Measurements from ENCODE around the gene LRMDA.

The LRMDA gene

DNA sequence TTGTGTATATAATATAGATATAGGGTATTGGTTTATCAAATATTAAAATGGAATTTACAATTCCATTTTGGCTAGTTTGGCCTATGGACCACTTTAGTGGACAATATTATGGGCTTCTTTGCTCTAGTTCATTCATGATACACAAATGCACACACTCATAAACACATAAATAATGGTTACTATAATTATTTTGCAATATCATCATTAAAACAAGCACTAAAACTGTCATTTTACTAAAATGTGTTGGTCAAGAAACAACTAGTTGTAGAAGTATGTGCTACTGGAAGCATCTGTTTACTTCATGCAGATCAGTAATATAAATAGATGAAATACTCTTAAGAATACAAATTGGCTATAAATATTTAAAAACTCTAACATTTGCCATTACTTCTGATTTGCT is 1131.9 kb downstream of the LRMDA start:
- TF ChIP-seq, protein P1, sequence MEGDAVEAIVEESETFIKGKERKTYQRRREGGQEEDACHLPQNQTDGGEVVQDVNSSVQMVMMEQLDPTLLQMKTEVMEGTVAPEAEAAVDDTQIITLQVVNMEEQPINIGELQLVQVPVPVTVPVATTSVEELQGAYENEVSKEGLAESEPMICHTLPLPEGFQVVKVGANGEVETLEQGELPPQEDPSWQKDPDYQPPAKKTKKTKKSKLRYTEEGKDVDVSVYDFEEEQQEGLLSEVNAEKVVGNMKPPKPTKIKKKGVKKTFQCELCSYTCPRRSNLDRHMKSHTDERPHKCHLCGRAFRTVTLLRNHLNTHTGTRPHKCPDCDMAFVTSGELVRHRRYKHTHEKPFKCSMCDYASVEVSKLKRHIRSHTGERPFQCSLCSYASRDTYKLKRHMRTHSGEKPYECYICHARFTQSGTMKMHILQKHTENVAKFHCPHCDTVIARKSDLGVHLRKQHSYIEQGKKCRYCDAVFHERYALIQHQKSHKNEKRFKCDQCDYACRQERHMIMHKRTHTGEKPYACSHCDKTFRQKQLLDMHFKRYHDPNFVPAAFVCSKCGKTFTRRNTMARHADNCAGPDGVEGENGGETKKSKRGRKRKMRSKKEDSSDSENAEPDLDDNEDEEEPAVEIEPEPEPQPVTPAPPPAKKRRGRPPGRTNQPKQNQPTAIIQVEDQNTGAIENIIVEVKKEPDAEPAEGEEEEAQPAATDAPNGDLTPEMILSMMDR (IDR thresholded peaks at IDR 0.05), result no peak

DNA sequence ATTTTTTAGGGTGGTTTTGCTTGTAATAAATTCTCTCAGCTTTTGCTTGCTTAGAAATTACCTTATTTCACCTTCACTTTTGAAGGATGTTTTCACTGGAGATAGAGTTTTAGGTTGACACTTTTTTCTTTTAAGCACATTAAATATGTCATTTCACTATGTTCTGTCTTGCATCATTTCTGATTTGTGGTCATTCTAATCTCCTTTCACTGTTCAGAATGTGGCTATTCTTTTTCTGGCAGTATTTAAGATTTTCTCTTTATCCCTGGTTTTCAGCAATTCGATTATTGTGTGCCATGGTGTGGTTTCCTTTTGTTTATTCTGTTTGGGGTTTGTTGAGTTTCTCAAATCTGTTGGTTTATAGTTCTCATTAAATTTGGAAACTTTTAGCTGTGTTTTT is 1140.6 kb downstream of the LRMDA start:
- TF ChIP-seq, protein P1 (IDR thresholded peaks at IDR 0.05), result no peak

DNA sequence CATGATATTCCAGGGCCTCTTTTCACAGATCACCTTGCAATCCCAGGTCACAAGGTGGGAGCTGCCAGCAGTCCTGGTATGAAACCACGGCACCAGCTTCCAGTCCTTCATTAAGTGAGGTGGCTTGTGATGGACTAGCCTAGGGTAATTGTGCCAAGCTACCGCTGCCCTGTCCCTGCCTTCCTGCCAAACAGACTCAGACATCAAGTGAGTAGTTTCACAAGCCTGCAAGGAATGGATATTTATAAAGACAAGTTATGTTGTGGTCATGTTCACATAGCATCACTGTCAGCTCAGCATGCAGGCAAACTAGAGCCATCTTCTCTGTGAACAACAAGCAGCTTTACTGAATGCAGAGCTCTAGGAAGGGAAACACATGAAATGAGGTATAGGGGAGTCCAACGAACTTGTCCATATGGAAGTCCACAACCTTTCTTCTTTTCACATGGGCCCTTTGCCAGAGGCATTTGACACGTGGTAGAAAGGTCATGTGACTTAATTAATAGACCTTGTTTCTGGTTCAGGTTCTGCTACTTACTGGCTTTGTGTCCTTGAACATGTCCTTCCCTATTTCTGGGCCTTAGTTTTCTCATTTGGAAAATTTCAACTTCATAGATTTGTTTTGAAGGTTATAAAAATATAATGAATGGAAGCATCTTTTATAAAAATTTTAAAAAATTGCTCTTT is 1145.0 kb downstream of the LRMDA start:
- TF ChIP-seq, protein P1 (IDR thresholded peaks at IDR 0.05), result no peak

DNA sequence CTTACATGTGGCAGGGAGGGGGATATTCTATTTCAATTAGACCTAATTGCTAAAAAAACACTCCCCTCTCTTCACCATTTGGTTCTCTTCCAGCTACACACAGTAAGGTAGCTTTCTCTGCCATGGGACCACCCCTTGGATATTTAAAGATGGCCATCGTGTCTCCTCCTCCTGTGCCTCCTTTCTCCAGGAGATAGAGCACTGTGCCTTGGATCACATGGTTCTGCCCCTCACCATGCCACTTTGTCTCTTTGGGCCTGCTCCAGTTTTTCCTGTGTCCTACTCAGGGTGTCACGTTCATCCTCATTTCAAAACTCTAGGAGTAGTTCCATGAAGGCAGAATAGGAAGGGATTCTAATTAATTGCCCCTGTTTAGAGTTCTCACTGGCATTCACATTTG is 1146.0 kb downstream of the LRMDA start:
- TF ChIP-seq, protein P1 (IDR thresholded peaks at IDR 0.05), result no peak

DNA sequence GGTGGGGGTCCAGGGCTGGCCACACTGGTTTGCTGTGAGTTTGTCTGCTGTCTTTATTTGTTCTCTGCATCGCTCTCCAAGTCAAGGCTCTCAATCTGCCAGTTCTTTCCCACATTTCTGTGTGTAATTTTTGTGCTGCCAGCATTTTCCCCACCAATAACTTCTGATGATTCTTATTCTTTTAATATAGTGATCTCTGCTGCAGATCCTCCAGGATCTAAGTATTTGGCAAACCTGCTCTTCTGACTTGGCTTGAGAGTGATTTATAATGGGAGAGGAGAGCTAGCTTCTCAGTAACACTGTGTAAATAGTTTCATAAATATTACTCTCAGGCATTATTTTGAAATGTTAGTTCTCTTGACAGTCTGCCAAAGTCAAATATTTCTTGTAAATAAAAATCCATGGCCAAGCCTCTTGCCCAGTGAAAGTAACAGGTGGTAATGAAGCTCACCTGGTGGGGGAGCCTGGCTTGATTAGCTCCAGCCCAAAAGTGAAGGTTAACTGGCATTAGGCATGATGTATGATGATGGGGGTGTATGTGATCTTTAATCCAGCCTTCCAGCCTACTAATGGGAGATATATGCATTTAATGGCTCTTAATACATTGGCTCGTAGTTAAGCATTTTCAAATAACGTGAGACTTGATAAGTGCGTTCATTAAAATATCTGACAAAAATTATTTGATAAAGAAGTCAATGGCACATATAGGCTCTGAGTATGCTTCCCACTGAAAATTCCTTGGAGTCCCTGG is 1150.3 kb downstream of the LRMDA start:
- TF ChIP-seq, protein P1 (IDR thresholded peaks at IDR 0.05), result no peak

DNA sequence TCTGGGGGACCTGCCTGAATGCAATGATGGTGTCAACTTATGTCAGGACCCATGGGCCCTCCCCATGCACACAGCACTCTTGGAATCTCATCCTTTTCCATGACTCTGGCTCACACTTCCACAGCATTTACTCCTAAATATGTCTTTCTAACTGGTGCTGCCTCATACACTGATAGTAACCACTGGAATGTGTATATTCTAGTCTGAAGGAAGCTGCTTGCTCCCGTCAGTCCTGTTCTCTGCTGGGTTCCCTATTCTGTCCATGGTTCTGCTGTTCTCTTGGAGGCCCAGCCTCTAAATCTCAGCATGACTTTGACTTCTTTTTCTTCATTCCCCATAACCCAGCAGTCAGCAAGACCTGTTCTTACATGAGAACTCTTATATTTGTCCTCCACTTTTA is 1151.1 kb downstream of the LRMDA start:
- TF ChIP-seq, protein P1 (IDR thresholded peaks at IDR 0.05), result no peak

DNA sequence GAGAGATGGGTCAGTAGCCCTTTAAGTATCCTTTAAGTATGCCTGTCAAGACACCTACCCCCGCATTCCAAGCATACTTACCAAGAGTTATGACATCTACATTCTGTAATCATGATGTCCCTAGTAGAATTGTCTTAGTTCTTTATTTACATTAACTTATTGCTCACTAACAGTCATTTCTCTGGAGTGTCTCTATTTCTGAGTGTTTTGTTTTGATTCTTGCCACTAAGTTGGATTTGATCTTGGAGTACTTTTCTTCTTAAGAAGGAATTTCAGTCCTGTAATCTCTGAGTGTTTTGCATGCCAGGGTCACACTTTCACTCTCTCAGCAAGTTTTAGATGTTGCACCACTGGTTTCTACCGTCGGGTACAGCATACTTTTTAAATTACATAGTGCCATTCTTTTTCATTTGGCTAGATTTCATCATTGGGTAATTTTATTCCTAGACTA is 1152.3 kb downstream of the LRMDA start:
- TF ChIP-seq, protein P1 (IDR thresholded peaks at IDR 0.05), result no peak
